Stimulated activated naive CD8-positive, alpha-beta T cell treated with anti-CD3 and anti-CD28 coated beads, Interleukin-15, Interleukin-2, amounts not matched to agents 100 ng/mL and 50 ng/mL, for 24 hours (primary cell): ENCODE results near the gene PHACTR3.

ENCODE experiments used
- H3K27ac Mint-ChIP-seq: one replicate; pipeline ENCODE4 v1.8.0; 2021; ENCODE audit warnings: mild to moderate bottlenecking, mixed read lengths
- H3K27me3 Mint-ChIP-seq: one replicate; pipeline ENCODE4 v1.8.0; 2021; ENCODE audit warnings: mixed read lengths
- H3K36me3 Mint-ChIP-seq: one replicate; pipeline ENCODE4 v1.8.0; 2021; ENCODE audit warnings: low read depth, mixed read lengths
- H3K4me1 Mint-ChIP-seq: one replicate; pipeline ENCODE4 v1.8.0; 2021; ENCODE audit warnings: low read depth, mixed read lengths
- H3K4me3 Mint-ChIP-seq: one replicate; pipeline ENCODE4 v1.8.0; 2021; ENCODE audit warnings: mild to moderate bottlenecking, mixed read lengths
- H3K9me3 Mint-ChIP-seq: one replicate; pipeline ENCODE4 v1.8.0; 2021; ENCODE audit warnings: mixed read lengths

The PHACTR3 gene

DNA sequence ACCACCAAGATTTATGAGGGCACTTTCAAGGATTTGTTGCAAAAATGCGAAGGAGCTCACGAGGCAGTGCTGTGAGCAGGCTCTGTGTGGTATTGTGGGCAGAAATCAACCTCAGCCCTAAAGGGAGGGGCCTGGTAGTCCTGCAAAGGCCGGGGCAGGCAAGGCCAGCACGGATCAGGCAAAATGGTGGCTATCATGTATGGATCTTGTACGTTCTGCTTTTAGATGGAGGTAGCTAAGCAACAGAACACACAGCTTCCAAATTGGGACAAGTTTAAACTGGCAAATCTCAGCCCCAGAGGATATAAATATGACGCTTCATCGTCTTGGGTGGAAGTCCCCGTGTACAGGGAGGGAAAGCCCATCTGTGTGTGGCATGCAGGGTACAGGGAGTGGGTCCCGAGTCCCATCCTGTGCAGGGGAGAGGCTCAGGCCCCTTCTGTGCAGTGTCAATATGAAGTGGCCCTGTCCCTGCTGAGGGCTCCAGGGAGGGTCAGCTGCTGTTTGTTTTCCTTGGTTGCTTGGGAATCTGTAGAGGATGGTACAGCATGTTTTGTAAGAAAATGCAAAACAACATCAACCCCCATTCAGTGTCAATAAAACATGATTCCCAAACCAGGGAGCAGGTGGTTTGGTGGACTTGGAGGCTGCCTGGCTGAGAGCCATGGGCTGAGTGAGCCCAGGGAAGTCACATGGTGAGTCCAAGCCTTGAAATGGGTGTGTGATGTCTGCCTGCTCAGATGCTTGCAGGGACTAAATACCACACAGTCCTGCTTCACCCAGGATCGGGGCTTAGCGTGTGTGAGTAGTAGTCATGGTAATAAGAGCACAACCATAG is 216.1 kb downstream of the PHACTR3 start:
- Mint-ChIP-seq H3K36me3 (no peaks in the 10 kb centered on the region), H3K4me1 (no peaks in the 10 kb centered on the region), H3K27ac (no peak overlapping the region), H3K27me3 (peaks cover 5% of the 10 kb centered on the region), H3K9me3 (no peaks in the 10 kb centered on the region), H3K4me3 (no peak overlapping the region)

DNA sequence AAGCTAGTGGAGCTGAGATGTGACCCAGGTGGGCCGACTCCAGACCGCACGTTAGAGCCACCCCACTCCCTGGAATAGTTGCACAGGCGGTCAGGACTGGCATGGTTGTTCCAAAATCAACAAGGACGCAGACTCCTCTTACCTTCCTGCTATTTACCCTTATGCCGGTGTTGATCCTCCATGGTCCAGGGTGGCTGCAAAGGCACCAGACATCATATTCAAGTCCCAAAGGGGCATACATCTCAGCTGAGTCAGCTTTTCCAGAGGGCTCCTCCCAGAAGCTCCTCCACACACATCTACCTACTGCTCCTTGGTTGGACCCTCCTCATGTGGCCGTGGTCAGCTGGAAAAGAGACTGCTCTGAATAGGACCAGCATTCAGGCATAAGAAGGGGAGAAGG is 216.9 kb downstream of the PHACTR3 start:
- Mint-ChIP-seq H3K4me3 (no peak overlapping the region), H3K36me3 (no peaks in the 10 kb centered on the region), H3K27me3 (peaks cover 5% of the 10 kb centered on the region), H3K4me1 (no peaks in the 10 kb centered on the region), H3K9me3 (no peaks in the 10 kb centered on the region), H3K27ac (no peak overlapping the region)

GRCh38 chr20:59821788-59822187 is 217.4 kb downstream of the PHACTR3 start:
- H3K4me3 Mint-ChIP-seq = no peak overlapping the region

DNA sequence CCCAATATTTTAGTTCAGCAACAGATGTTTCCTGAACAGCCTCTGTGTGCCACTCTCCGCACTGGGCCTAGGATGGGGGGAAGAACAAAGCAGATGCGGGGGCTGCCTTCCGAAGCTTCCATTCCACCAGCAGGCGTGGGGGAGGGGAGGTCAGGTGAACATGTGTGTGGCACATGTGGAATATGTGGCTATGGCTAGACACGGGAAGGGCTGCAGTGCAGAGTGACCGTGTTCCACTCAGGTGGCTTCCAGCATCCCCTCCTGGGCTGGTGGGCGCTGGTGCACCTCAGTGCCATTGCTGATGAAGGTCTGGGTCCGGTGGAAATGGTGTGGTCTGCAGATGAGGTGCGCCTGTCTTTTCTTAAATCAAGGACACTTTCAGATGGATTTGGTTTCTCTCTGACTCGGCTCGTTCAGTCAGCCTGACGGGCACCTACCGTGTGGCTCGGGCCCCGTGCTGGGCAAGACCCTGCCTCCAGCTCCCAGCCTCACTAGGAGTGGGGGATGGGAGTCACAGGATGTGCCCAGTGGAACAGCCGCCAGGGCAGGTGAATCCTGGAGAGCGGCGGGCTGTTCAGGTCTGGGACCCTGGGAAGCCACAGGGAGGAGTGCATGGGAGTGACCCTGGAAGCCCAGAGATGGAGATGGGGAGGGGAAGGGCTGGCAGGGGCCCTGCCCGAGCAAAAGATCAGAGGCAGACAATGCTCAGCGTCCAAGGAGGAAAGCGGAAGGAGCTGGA is 218.1 kb downstream of the PHACTR3 start:
- Mint-ChIP-seq H3K27me3 (peaks cover 9% of the 10 kb centered on the region), H3K27ac (no peak overlapping the region), H3K9me3 (no peaks in the 10 kb centered on the region), H3K4me3 (no peak overlapping the region), H3K4me1 (no peaks in the 10 kb centered on the region), H3K36me3 (no peaks in the 10 kb centered on the region)

More at GRCh38 chr20:59821788-59822187, 217.4 kb downstream of the PHACTR3 start:
- H3K9me3 Mint-ChIP-seq = no peaks in the 10 kb centered on the region
- no peaks in the 10 kb centered on the region for H3K4me1 Mint-ChIP-seq
- peaks cover 9% of the 10 kb centered on the region for H3K27me3 Mint-ChIP-seq
- H3K36me3 Mint-ChIP-seq = no peaks in the 10 kb centered on the region
- no peak overlapping the region for H3K27ac Mint-ChIP-seq

GRCh38 chr20:59823030-59823423 is 218.7 kb downstream of the PHACTR3 start:
- Mint-ChIP-seq H3K4me1 (no peaks in the 10 kb centered on the region), H3K9me3 (no peaks in the 10 kb centered on the region), H3K4me3 (no peak overlapping the region), H3K27ac (no peak overlapping the region), H3K36me3 (no peaks in the 10 kb centered on the region), H3K27me3 (peaks cover 9% of the 10 kb centered on the region)

DNA sequence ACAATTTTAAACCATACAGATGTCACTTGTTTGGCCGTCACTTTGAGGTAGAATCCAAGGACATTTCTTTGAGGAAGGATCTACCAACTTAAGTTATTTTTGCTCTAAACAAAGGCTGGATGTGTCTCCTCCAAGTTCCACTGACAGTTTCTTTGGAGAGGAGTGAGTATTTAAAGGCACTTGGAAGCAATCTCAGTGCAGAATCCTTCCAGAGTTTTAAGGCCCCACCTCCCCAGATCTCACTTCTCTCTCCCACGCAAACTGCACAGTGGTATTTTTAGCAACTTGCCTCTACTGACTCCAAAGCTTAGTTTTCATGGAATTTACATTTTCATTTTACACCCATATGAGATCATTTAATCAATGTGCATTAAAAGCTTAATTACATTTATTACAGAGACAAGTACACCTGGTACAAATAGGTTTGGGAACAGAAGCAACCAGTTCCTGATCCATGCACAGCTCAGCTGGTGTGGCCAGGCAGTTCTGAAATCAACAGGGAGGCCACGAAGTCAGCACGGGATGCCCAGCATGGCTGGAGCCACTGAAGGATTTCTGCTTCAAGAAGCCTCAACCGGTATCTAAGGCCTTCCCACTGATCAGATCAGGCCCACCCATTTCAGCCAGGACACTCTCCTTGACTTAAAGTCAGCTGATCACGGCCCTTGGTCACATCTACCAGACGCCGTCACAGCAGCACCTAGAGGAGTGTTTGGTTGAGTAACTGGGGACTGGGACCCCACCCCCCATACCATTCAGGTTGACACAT is 219.3 kb downstream of the PHACTR3 start:
- Mint-ChIP-seq H3K4me1 (no peaks in the 10 kb centered on the region), H3K4me3 (no peak overlapping the region), H3K27ac (no peak overlapping the region), H3K27me3 (peaks cover 9% of the 10 kb centered on the region), H3K36me3 (no peaks in the 10 kb centered on the region), H3K9me3 (no peaks in the 10 kb centered on the region)

GRCh38 chr20:59824711-59825562 is 220.6 kb downstream of the PHACTR3 start:
- Mint-ChIP-seq H3K27me3 (peaks cover 9% of the 10 kb centered on the region), H3K27ac (no peak overlapping the region), H3K4me3 (no peak overlapping the region), H3K4me1 (no peaks in the 10 kb centered on the region), H3K36me3 (no peaks in the 10 kb centered on the region), H3K9me3 (no peaks in the 10 kb centered on the region)

GRCh38 chr20:59825563-59825920 is 221.2 kb downstream of the PHACTR3 start:
- no peaks in the 10 kb centered on the region for H3K9me3 Mint-ChIP-seq
- no peaks in the 10 kb centered on the region for H3K36me3 Mint-ChIP-seq
- no peak overlapping the region for H3K27ac Mint-ChIP-seq
- H3K27me3 Mint-ChIP-seq = peaks cover 9% of the 10 kb centered on the region
- H3K4me3 Mint-ChIP-seq = no peak overlapping the region
- no peaks in the 10 kb centered on the region for H3K4me1 Mint-ChIP-seq

DNA sequence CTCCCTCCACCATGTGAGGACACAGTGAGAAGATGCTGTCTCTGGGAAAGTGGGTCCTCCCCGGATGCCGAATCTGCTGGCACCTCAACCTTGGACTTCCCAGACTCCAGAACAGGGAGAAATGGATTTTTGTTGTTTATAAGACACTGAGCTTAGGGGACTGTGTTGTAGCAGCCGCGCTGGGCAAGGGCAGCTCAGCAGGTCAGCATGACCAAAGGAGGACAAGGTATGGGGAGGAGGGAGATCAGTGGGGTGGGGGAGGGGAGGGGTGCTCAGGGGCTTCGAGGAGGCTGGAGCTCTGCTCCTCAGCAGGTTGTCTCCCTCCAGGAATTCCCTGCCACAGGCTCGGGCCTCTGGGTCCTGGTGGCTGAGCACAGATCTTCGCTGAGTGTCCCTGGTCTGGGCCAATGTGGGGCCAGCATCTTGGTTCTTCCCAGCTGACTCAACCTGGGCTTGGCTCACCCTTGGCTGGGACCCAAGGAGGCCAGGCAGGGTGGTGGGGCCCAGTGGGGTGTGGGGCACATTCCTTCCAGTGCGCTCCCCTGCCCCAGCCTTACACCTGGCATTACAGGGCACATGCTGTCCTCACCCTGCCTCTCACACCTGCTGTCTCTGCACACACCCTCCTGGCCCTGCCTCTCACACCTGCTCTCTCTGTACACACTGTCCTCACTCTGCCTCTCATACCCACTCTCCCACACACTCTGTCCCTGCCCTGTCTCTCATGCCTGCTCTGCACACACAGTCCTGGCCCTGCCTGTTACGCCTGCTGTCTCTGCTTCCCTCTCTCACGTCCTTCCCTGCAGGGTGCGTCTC is 221.8 kb downstream of the PHACTR3 start:
- Mint-ChIP-seq H3K36me3 (no peaks in the 10 kb centered on the region), H3K4me1 (no peaks in the 10 kb centered on the region), H3K9me3 (no peaks in the 10 kb centered on the region), H3K27ac (no peak overlapping the region), H3K27me3 (peaks cover 9% of the 10 kb centered on the region), H3K4me3 (no peak overlapping the region)

GRCh38 chr20:59827138-59828056 is 223.1 kb downstream of the PHACTR3 start:
- Mint-ChIP-seq H3K4me1 (no peaks in the 10 kb centered on the region), H3K27ac (no peak overlapping the region), H3K27me3 (peaks cover 4% of the 10 kb centered on the region), H3K36me3 (no peaks in the 10 kb centered on the region), H3K4me3 (no peak overlapping the region), H3K9me3 (no peaks in the 10 kb centered on the region)

GRCh38 chr20:59828125-59829053 is 224.0 kb downstream of the PHACTR3 start:
- Mint-ChIP-seq H3K9me3 (no peaks in the 10 kb centered on the region), H3K27ac (no peak overlapping the region), H3K36me3 (no peaks in the 10 kb centered on the region), H3K27me3 (peaks cover 4% of the 10 kb centered on the region), H3K4me1 (no peaks in the 10 kb centered on the region), H3K4me3 (no peak overlapping the region)

- Mint-ChIP-seq H3K27ac (no peak overlapping the region), H3K27me3 (peaks cover 4% of the 10 kb centered on the region), H3K9me3 (no peaks in the 10 kb centered on the region), H3K4me3 (no peak overlapping the region), H3K36me3 (no peaks in the 10 kb centered on the region), H3K4me1 (no peaks in the 10 kb centered on the region)
These were observed 224.9 kb downstream of the PHACTR3 start for GRCh38 chr20:59829054-59829785.
